ENCODE data around the gene KAT6B. TPM values are rescaled to one million over a fixed set of nuclear protein-coding genes. Genes with fewer than 3 reads are reported as not detected.

The KAT6B gene
- total and polyA plus RNA-seq, 2 of the 8 experiments (the other 6 are each of a cell fraction or from before 2014, with no cell fraction given): 7.3 to 30.8 TPM

- DNase-seq (ENCODE audit: low read depth in 1 of 2, low spot score in 2 of 2) (no peak), FAIRE-seq (no peak)
- H3K9ac ChIP-seq (replicated peaks in 1 of 4; ENCODE audit: extremely low read depth in 1 of 4, low read depth in 3 of 4, low read length in 3 of 4): no peak overlapping the region
- H3K79me2 ChIP-seq (ENCODE audit: control insufficient read depth in 1 of 2, insufficient read depth in 2 of 2, low read length in 2 of 2): peaks cover 0 to 65% of the 10 kb centered on the region in 2 experiments; a peak in 3 of 4 replicates
- no peaks in the 10 kb centered on the region for H3K79me1 ChIP-seq (ENCODE audit: low read depth, low read length)
- WGBS, 2 experiments (ENCODE audit: extremely low coverage in 1 of 2, insufficient coverage in 1 of 2, insufficient read length in 1 of 2, insufficient replicate concordance in 2 of 2, low coverage in 1 of 2, low lambda C conversion rate in 2 of 2, missing lambda C conversion rate in 1 of 2): 95% methylated on average over 2 of the region's 2 CpGs; no CpG with 5 or more reads in 1 of the 2 experiments
- H3K9me3 ChIP-seq (ENCODE audit: insufficient read depth in 2 of 2, low read depth in 1 of 2, low read length in 1 of 2): no peaks in the 10 kb centered on the region
- no peak overlapping the region for H2BK120ac ChIP-seq (replicated peaks; ENCODE audit: low read depth, low read length)
- CTCF ChIA-PET (ENCODE audit: partially characterized antibody): interaction anchor here (0.9 to 1.2 kb wide), 2 partner anchors 57 to 236 kb away, joined by 3 read pairs; no protein-coding TSS in a partner anchor
- no peak overlapping the region for H2BK20ac ChIP-seq (ENCODE audit: low read length)
- no peak overlapping the region for H2AFZ ChIP-seq (ENCODE audit: low read length)
- no peaks in the 10 kb centered on the region for H3K27me3 ChIP-seq (replicated peaks in 1 of 4; ENCODE audit: control insufficient read depth in 3 of 4, extremely low read depth in 1 of 4, insufficient read depth in 3 of 4, low read length in 3 of 4)
- no peak overlapping the region for H3K27ac ChIP-seq (ENCODE audit: low read depth, low read length)
- no peak overlapping the region for H2AK5ac ChIP-seq (ENCODE audit: low read depth, low read length)
- H2BK12ac ChIP-seq (ENCODE audit: low read depth, low read length): no peak overlapping the region
- H3K18ac ChIP-seq (ENCODE audit: extremely low read depth, low read length): no peak overlapping the region
- no peak overlapping the region for H4K91ac ChIP-seq (replicated peaks; ENCODE audit: insufficient read length, low read length)
- H3K23me2 ChIP-seq (ENCODE audit: low read depth, low read length): no peaks in the 10 kb centered on the region
- POLR2A ChIA-PET (ENCODE audit: partially characterized antibody): no interaction called here
- 0 out of 8 replicates have a peak, but pooled peaks cover 0 to 4% (median 0%) of the 10 kb centered on the region in 4 experiments for H3K36me3 ChIP-seq (ENCODE audit: control insufficient read depth in 2 of 4, insufficient read depth in 4 of 4, low read length in 3 of 4)
- peaks cover 0 to 3% of the 10 kb centered on the region in 2 experiments for H4K20me1 ChIP-seq (replicated peaks in 1 of 2; ENCODE audit: control insufficient read depth in 1 of 2, insufficient read depth in 2 of 2, low read length in 2 of 2)
- H3K56ac ChIP-seq (replicated peaks; ENCODE audit: insufficient read length, low read depth, low read length): no peak overlapping the region
- no peak overlapping the region for H3K4me2 ChIP-seq (ENCODE audit: insufficient read depth in 1 of 2, low read depth in 2 of 2, low read length in 2 of 2)
- no peak overlapping the region for H3K14ac ChIP-seq (ENCODE audit: insufficient read length)
- H3K4me1 ChIP-seq (replicated peaks in 1 of 4; ENCODE audit: control insufficient read depth in 3 of 4, insufficient read depth in 4 of 4, low read length in 3 of 4): peaks cover 0 to 2% (median 0%) of the 10 kb centered on the region in 4 experiments; a peak in 1 of 7 replicates
- H3K4ac ChIP-seq (replicated peaks; ENCODE audit: insufficient read length, low read depth, low read length): no peak overlapping the region
- no peak overlapping the region for H4K5ac ChIP-seq (ENCODE audit: insufficient read length, low read depth, low read length)
- no peak overlapping the region for H4K8ac ChIP-seq (ENCODE audit: extremely low read depth, insufficient read depth, low read length)
- H3K4me3 ChIP-seq (ENCODE audit: extremely low read depth in 1 of 4, insufficient read depth in 2 of 4, low read depth in 3 of 4, low read length in 4 of 4): no peak overlapping the region
- no peak overlapping the region for H2BK15ac ChIP-seq (ENCODE audit: low read length)
- no peak overlapping the region for H3K23ac ChIP-seq (ENCODE audit: insufficient read length)
- no peak overlapping the region for H2BK5ac ChIP-seq (ENCODE audit: low read depth, low read length)
- TF ChIP-seq SIN3A (conservative IDR thresholded peaks at IDR 0.05 in 1 of 2, IDR thresholded peaks at IDR 0.05 in 1 of 2; ENCODE audit: low read depth in 1 of 2, low read length in 2 of 2): no peak
- no peak for TF ChIP-seq JUN (IDR thresholded peaks at IDR 0.05; ENCODE audit: low read depth, low read length)
- TF ChIP-seq RNF2 (IDR thresholded peaks at IDR 0.05; ENCODE audit: borderline replicate concordance, low read depth, low read length, missing control alignments, poor library complexity, severe bottlenecking): no peak
- TF ChIP-seq EP300 (IDR thresholded peaks at IDR 0.05; ENCODE audit: borderline replicate concordance in 1 of 2, low read depth in 2 of 2, low read length in 2 of 2): no peak
- no peak for TF ChIP-seq FOSL1 (IDR thresholded peaks at IDR 0.05; ENCODE audit: insufficient read depth, low read depth, low read length)
- no peak for TF ChIP-seq HDAC2 (IDR thresholded peaks at IDR 0.05; ENCODE audit: borderline replicate concordance in 1 of 2, low read depth in 2 of 2, low read length in 2 of 2)
- TF ChIP-seq NRF1 (IDR thresholded peaks at IDR 0.05; ENCODE audit: low read depth, low read length): no peak
- TF ChIP-seq RFX5 (IDR thresholded peaks at IDR 0.05; ENCODE audit: borderline replicate concordance, low read depth, low read length): no peak
- TF ChIP-seq MAFK (IDR thresholded peaks at IDR 0.05; ENCODE audit: low read depth, low read length): no peak
- TF ChIP-seq CREB1 (IDR thresholded peaks at IDR 0.05): no peak
- TF ChIP-seq TCF12 (IDR thresholded peaks at IDR 0.05; ENCODE audit: low read depth, low read length): no peak
- TF ChIP-seq TAF1 (IDR thresholded peaks at IDR 0.05; ENCODE audit: low read depth, low read length): no peak
Measured at GRCh38 chr10:74836877-74837276, 10.5 kb downstream of the KAT6B start.

Data from H1 (cell line).